ENCODE results near the gene GSX2.

The GSX2 gene

GRCh38 chr4:54101190-54102041 lies 1.5 kb downstream of the GSX2 start:
- H3K4me1 ChIP-seq (ENCODE audit: control insufficient read depth, low read depth, low read length), result peaks cover 6% of the 10 kb centered on the region
- H3K18ac ChIP-seq (ENCODE audit: low read length), result no peak overlapping the region
- no peak overlapping the region for H3K56ac ChIP-seq (ENCODE audit: low read length)
- whole genome bisulfite sequencing (ENCODE audit: extremely low coverage, insufficient coverage, low lambda C conversion rate), result no CpG with 5 or more reads among the region's 50 CpGs
- H3K27ac ChIP-seq (ENCODE audit: low read depth, low read length), result no peak overlapping the region
- peak; percentile 23 for DNase-seq
- H3K4me2 ChIP-seq (ENCODE audit: low read length), result no peak overlapping the region
- H4K8ac ChIP-seq (ENCODE audit: low read depth, low read length), result no peak overlapping the region
- H3K36me3 ChIP-seq (ENCODE audit: control insufficient read depth, insufficient read depth, low read length), result no peaks in the 10 kb centered on the region
- H3K27me3 ChIP-seq (ENCODE audit: insufficient read depth, low read length, poor library complexity), result peaks cover 86% of the 10 kb centered on the region
- H3K4ac ChIP-seq (ENCODE audit: low read depth, low read length), result no peak overlapping the region
- H2BK5ac ChIP-seq (ENCODE audit: low read length), result no peak overlapping the region
- no peak overlapping the region for H3K9ac ChIP-seq (ENCODE audit: low read length)
- no peak overlapping the region for H2BK120ac ChIP-seq (ENCODE audit: low read depth, low read length)
- no peak overlapping the region for H3K4me3 ChIP-seq (ENCODE audit: low read length)
- no peak overlapping the region for H4K5ac ChIP-seq (ENCODE audit: low read length)
- H2AK5ac ChIP-seq (ENCODE audit: low read length), result no peak overlapping the region
- no peak overlapping the region for H2BK15ac ChIP-seq (replicated peaks; ENCODE audit: low read depth)
- no peaks in the 10 kb centered on the region for H3K79me2 ChIP-seq (ENCODE audit: control insufficient read depth, insufficient read depth, low read length)
- H3K23ac ChIP-seq (ENCODE audit: low read length), result no peak overlapping the region
- H3K79me1 ChIP-seq (ENCODE audit: low read length), result no peaks in the 10 kb centered on the region

- no peak overlapping the region for H3K4me3 ChIP-seq (ENCODE audit: low read length)
- H3K27me3 ChIP-seq (ENCODE audit: insufficient read depth, low read length, poor library complexity), result peaks cover 79% of the 10 kb centered on the region
These were observed 2.7 kb downstream of the GSX2 start for GRCh38 chr4:54102531-54103106.

GRCh38 chr4:54103190-54103574 lies 3.2 kb downstream of the GSX2 start:
- Histone ChIP-seq H3K27ac (ENCODE audit: low read depth, low read length) (no peak overlapping the region), H4K8ac (ENCODE audit: low read depth, low read length) (no peak overlapping the region), H3K79me2 (ENCODE audit: control insufficient read depth, insufficient read depth, low read length) (no peaks in the 10 kb centered on the region), H3K4me2 (ENCODE audit: low read length) (peak overlapping the region; percentile 69), H3K36me3 (ENCODE audit: control insufficient read depth, insufficient read depth, low read length) (no peaks in the 10 kb centered on the region), H3K4me1 (ENCODE audit: control insufficient read depth, low read depth, low read length) (peaks cover 6% of the 10 kb centered on the region), H2BK120ac (ENCODE audit: low read depth, low read length) (no peak overlapping the region), H3K4me3 (ENCODE audit: low read length) (no peak overlapping the region), H2BK15ac (replicated peaks; ENCODE audit: low read depth) (no peak overlapping the region), H3K56ac (ENCODE audit: low read length) (peak overlapping the region; percentile 75), H3K79me1 (ENCODE audit: low read length) (no peaks in the 10 kb centered on the region), H3K18ac (ENCODE audit: low read length) (no peak overlapping the region), H2AK5ac (ENCODE audit: low read length) (no peak overlapping the region), H3K27me3 (ENCODE audit: insufficient read depth, low read length, poor library complexity) (peaks cover 74% of the 10 kb centered on the region), H2BK5ac (ENCODE audit: low read length) (no peak overlapping the region), H4K5ac (ENCODE audit: low read length) (no peak overlapping the region), H3K23ac (ENCODE audit: low read length) (no peak overlapping the region), H3K4ac (ENCODE audit: low read depth, low read length) (no peak overlapping the region), H3K9ac (ENCODE audit: low read length) (peak overlapping the region; percentile 37)
- WGBS (ENCODE audit: extremely low coverage, insufficient coverage, low lambda C conversion rate), result no CpG with 5 or more reads among the region's 8 CpGs
- peak; percentile 79 for DNase-seq

More at GRCh38 chr4:54102531-54103106, 2.7 kb downstream of the GSX2 start:
- H3K9ac ChIP-seq (ENCODE audit: low read length), result no peak overlapping the region
- H3K4ac ChIP-seq (ENCODE audit: low read depth, low read length), result no peak overlapping the region
- H2BK5ac ChIP-seq (ENCODE audit: low read length), result no peak overlapping the region
- no peak overlapping the region for H2BK15ac ChIP-seq (replicated peaks; ENCODE audit: low read depth)
- peaks cover 6% of the 10 kb centered on the region for H3K4me1 ChIP-seq (ENCODE audit: control insufficient read depth, low read depth, low read length)
- H2BK120ac ChIP-seq (ENCODE audit: low read depth, low read length), result no peak overlapping the region
- no peak overlapping the region for H3K18ac ChIP-seq (ENCODE audit: low read length)
- H3K36me3 ChIP-seq (ENCODE audit: control insufficient read depth, insufficient read depth, low read length), result no peaks in the 10 kb centered on the region
- DNase-seq, result peak; percentile 24
- no peaks in the 10 kb centered on the region for H3K79me1 ChIP-seq (ENCODE audit: low read length)
- no CpG with 5 or more reads among the region's 6 CpGs for WGBS (ENCODE audit: extremely low coverage, insufficient coverage, low lambda C conversion rate)
- no peak overlapping the region for H4K8ac ChIP-seq (ENCODE audit: low read depth, low read length)
- H3K79me2 ChIP-seq (ENCODE audit: control insufficient read depth, insufficient read depth, low read length), result no peaks in the 10 kb centered on the region
- no peak overlapping the region for H3K27ac ChIP-seq (ENCODE audit: low read depth, low read length)
- no peak overlapping the region for H3K56ac ChIP-seq (ENCODE audit: low read length)
- H2AK5ac ChIP-seq (ENCODE audit: low read length), result no peak overlapping the region
- no peak overlapping the region for H3K4me2 ChIP-seq (ENCODE audit: low read length)
- no peak overlapping the region for H3K23ac ChIP-seq (ENCODE audit: low read length)
- no peak overlapping the region for H4K5ac ChIP-seq (ENCODE audit: low read length)

- H3K56ac ChIP-seq (ENCODE audit: low read length), result no peak overlapping the region
- no peaks in the 10 kb centered on the region for H3K79me2 ChIP-seq (ENCODE audit: control insufficient read depth, insufficient read depth, low read length)
- H2BK120ac ChIP-seq (ENCODE audit: low read depth, low read length), result no peak overlapping the region
- H3K79me1 ChIP-seq (ENCODE audit: low read length), result no peaks in the 10 kb centered on the region
- H3K27me3 ChIP-seq (ENCODE audit: insufficient read depth, low read length, poor library complexity), result peaks cover 71% of the 10 kb centered on the region
- H3K36me3 ChIP-seq (ENCODE audit: control insufficient read depth, insufficient read depth, low read length), result no peaks in the 10 kb centered on the region
- no peaks in the 10 kb centered on the region for H3K4me1 ChIP-seq (ENCODE audit: control insufficient read depth, low read depth, low read length)
- no peak overlapping the region for H3K4me3 ChIP-seq (ENCODE audit: low read length)
- H3K27ac ChIP-seq (ENCODE audit: low read depth, low read length), result no peak overlapping the region
- no peak overlapping the region for H4K8ac ChIP-seq (ENCODE audit: low read depth, low read length)
- no peak overlapping the region for H3K4me2 ChIP-seq (ENCODE audit: low read length)
- no peak overlapping the region for H2AK5ac ChIP-seq (ENCODE audit: low read length)
- H3K4ac ChIP-seq (ENCODE audit: low read depth, low read length), result no peak overlapping the region
- no peak for DNase-seq
- no peak overlapping the region for H3K18ac ChIP-seq (ENCODE audit: low read length)
- H2BK15ac ChIP-seq (replicated peaks; ENCODE audit: low read depth), result no peak overlapping the region
- no CpG with 5 or more reads among the region's 1 CpG for WGBS (ENCODE audit: extremely low coverage, insufficient coverage, low lambda C conversion rate)
- H3K23ac ChIP-seq (ENCODE audit: low read length), result no peak overlapping the region
- H2BK5ac ChIP-seq (ENCODE audit: low read length), result no peak overlapping the region
- H4K5ac ChIP-seq (ENCODE audit: low read length), result no peak overlapping the region
- H3K9ac ChIP-seq (ENCODE audit: low read length), result no peak overlapping the region
These were observed 4.9 kb downstream of the GSX2 start for GRCh38 chr4:54104907-54105306.

- no CpG with 5 or more reads among the region's 22 CpGs for WGBS (ENCODE audit: extremely low coverage, insufficient coverage, low lambda C conversion rate)
- H2BK120ac ChIP-seq (ENCODE audit: low read depth, low read length), result no peak overlapping the region
- no peaks in the 10 kb centered on the region for H3K79me2 ChIP-seq (ENCODE audit: control insufficient read depth, insufficient read depth, low read length)
- H3K4me2 ChIP-seq (ENCODE audit: low read length), result no peak overlapping the region
- H3K18ac ChIP-seq (ENCODE audit: low read length), result no peak overlapping the region
- no peak overlapping the region for H2AK5ac ChIP-seq (ENCODE audit: low read length)
- H3K4me1 ChIP-seq (ENCODE audit: control insufficient read depth, low read depth, low read length), result no peaks in the 10 kb centered on the region
- H3K56ac ChIP-seq (ENCODE audit: low read length), result no peak overlapping the region
- no peak overlapping the region for H3K23ac ChIP-seq (ENCODE audit: low read length)
- H2BK5ac ChIP-seq (ENCODE audit: low read length), result no peak overlapping the region
- DNase-seq, result peak; percentile 30
- no peak overlapping the region for H4K5ac ChIP-seq (ENCODE audit: low read length)
- H3K27me3 ChIP-seq (ENCODE audit: insufficient read depth, low read length, poor library complexity), result peaks cover 49% of the 10 kb centered on the region
- no peak overlapping the region for H2BK15ac ChIP-seq (replicated peaks; ENCODE audit: low read depth)
- H3K9ac ChIP-seq (ENCODE audit: low read length), result no peak overlapping the region
- H3K27ac ChIP-seq (ENCODE audit: low read depth, low read length), result no peak overlapping the region
- H3K4ac ChIP-seq (ENCODE audit: low read depth, low read length), result no peak overlapping the region
- no peaks in the 10 kb centered on the region for H3K36me3 ChIP-seq (ENCODE audit: control insufficient read depth, insufficient read depth, low read length)
- no peaks in the 10 kb centered on the region for H3K79me1 ChIP-seq (ENCODE audit: low read length)
- H3K4me3 ChIP-seq (ENCODE audit: low read length), result no peak overlapping the region
- no peak overlapping the region for H4K8ac ChIP-seq (ENCODE audit: low read depth, low read length)
These were observed 8.2 kb downstream of the GSX2 start for GRCh38 chr4:54107951-54108748.

Data from mesendoderm (in vitro differentiated cells).